Measurements from ENCODE around the gene KIF23. TPM values are rescaled to one million over a fixed set of nuclear protein-coding genes. Genes with fewer than 3 reads are reported as not detected.

The KIF23 gene
- total RNA-seq, 1 experiment from 2014 or later, result 74.2 TPM

- Histone ChIP-seq H3K4me3 (ENCODE audit: low read depth, low read length) (no peak overlapping the region), H3K9me3 (no peaks in the 10 kb centered on the region), H3K4me1 (no peaks in the 10 kb centered on the region), H3K27me3 (replicated peaks; ENCODE audit: control insufficient read depth, insufficient read depth, low read length) (no peaks in the 10 kb centered on the region), H3K36me3 (ENCODE audit: control insufficient read depth, insufficient read depth, low read length) (no peaks in the 10 kb centered on the region)
- no peaks in the 10 kb centered on the region for H3K36me3 Mint-ChIP-seq (ENCODE audit: insufficient read depth, unreplicated experiment)
- ChIA-PET CTCF (no interaction called here), POLR2A (no interaction called here)
- H3K27me3 Mint-ChIP-seq (ENCODE audit: insufficient read depth, unreplicated experiment), result no peaks in the 10 kb centered on the region
- H3K4me3 Mint-ChIP-seq (ENCODE audit: unreplicated experiment), result no peak overlapping the region
- TF ChIP-seq CTCF (IDR thresholded peaks at IDR 0.05; ENCODE audit: insufficient read depth in 1 of 2, low read depth in 1 of 2, low read length in 1 of 2, severe bottlenecking in 1 of 2, unreplicated experiment in 1 of 2), result no peak
- no peak for DNase-seq
- H3K27ac Mint-ChIP-seq (ENCODE audit: unreplicated experiment), result no peak overlapping the region
- peaks cover 12% of the 10 kb centered on the region for H3K4me1 Mint-ChIP-seq (ENCODE audit: low read depth, unreplicated experiment)
- BruUV-seq (replicated peaks), result no TSS peak
- H3K9me3 Mint-ChIP-seq (ENCODE audit: unreplicated experiment), result no peaks in the 10 kb centered on the region
- intact Hi-C loops (cut with micrococcal nuclease; ENCODE audit: unreplicated experiment), result no loop called here
These were observed 81.9 kb downstream of the KIF23 start for GRCh38 chr15:69496001-69496400.

DNA sequence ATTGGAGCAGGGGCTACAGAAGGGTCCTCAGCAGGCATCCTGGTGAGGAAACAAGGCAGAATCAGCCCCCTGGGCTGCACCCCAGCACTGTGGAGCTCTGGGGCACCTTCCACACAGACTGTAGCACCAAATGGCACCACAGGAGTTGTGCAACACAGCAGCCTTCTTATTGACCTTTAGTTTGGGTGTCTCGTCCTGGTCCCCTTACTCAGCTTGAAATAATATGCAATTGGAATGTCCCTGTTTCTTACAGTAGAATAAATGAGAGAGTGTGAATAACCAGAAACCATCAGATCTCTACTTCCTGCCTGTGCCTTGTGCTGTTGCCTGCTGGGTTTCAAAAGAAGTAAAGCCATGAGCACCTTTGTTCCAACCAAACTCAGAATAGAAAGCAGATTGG lies 82.9 kb downstream of the KIF23 start:
- Histone ChIP-seq H3K9me3 (no peaks in the 10 kb centered on the region), H3K36me3 (ENCODE audit: control insufficient read depth, insufficient read depth, low read length) (no peaks in the 10 kb centered on the region), H3K4me1 (no peaks in the 10 kb centered on the region), H3K27me3 (replicated peaks; ENCODE audit: control insufficient read depth, insufficient read depth, low read length) (no peaks in the 10 kb centered on the region), H3K4me3 (ENCODE audit: low read depth, low read length) (no peak overlapping the region)
- Mint-ChIP-seq H3K36me3 (ENCODE audit: insufficient read depth, unreplicated experiment) (no peaks in the 10 kb centered on the region), H3K4me1 (ENCODE audit: low read depth, unreplicated experiment) (peaks cover 12% of the 10 kb centered on the region), H3K27me3 (ENCODE audit: insufficient read depth, unreplicated experiment) (no peaks in the 10 kb centered on the region), H3K27ac (ENCODE audit: unreplicated experiment) (no peak overlapping the region), H3K4me3 (ENCODE audit: unreplicated experiment) (no peak overlapping the region), H3K9me3 (ENCODE audit: unreplicated experiment) (no peaks in the 10 kb centered on the region)
- TF ChIP-seq CTCF (IDR thresholded peaks at IDR 0.05; ENCODE audit: insufficient read depth in 1 of 2, low read depth in 1 of 2, low read length in 1 of 2, severe bottlenecking in 1 of 2, unreplicated experiment in 1 of 2), result no peak
- POLR2A ChIA-PET, result no interaction called here
- DNase-seq, result no peak
- no TSS peak for BruUV-seq (replicated peaks)
- intact Hi-C loops (cut with micrococcal nuclease; ENCODE audit: unreplicated experiment), result no loop called here
- CTCF ChIA-PET, result no interaction called here

- CTCF ChIA-PET, result no interaction called here
- intact Hi-C loops (cut with micrococcal nuclease; ENCODE audit: unreplicated experiment), result no loop called here
These were observed 83.5 kb downstream of the KIF23 start for GRCh38 chr15:69497667-69498066.

More at GRCh38 chr15:69497667-69498066, 83.5 kb downstream of the KIF23 start:
- H3K27me3 Mint-ChIP-seq (ENCODE audit: insufficient read depth, unreplicated experiment), result no peaks in the 10 kb centered on the region
- POLR2A ChIA-PET, result no interaction called here
- DNase-seq, result no peak
- H3K4me3 ChIP-seq (ENCODE audit: low read depth, low read length), result no peak overlapping the region
- H3K9me3 Mint-ChIP-seq (ENCODE audit: unreplicated experiment), result no peaks in the 10 kb centered on the region
- no peaks in the 10 kb centered on the region for H3K9me3 ChIP-seq
- no TSS peak for BruUV-seq (replicated peaks)
- H3K4me1 Mint-ChIP-seq (ENCODE audit: low read depth, unreplicated experiment), result peaks cover 12% of the 10 kb centered on the region
- no peaks in the 10 kb centered on the region for H3K36me3 ChIP-seq (ENCODE audit: control insufficient read depth, insufficient read depth, low read length)
- TF ChIP-seq CTCF (IDR thresholded peaks at IDR 0.05; ENCODE audit: insufficient read depth in 1 of 2, low read depth in 1 of 2, low read length in 1 of 2, severe bottlenecking in 1 of 2, unreplicated experiment in 1 of 2), result no peak
- no peaks in the 10 kb centered on the region for H3K27me3 ChIP-seq (replicated peaks; ENCODE audit: control insufficient read depth, insufficient read depth, low read length)
- no peaks in the 10 kb centered on the region for H3K4me1 ChIP-seq
- no peaks in the 10 kb centered on the region for H3K36me3 Mint-ChIP-seq (ENCODE audit: insufficient read depth, unreplicated experiment)
- H3K27ac Mint-ChIP-seq (ENCODE audit: unreplicated experiment), result no peak overlapping the region
- H3K4me3 Mint-ChIP-seq (ENCODE audit: unreplicated experiment), result no peak overlapping the region

Other genes starting within 250 kb of the KIF23 start
- 3.4 and 5.4 TPM in 2 replicates for gene PAQR5, start 115.4 kb upstream of the KIF23 start, total RNA-seq (2022)
- 1,587 and 1,689 TPM in 2 replicates for gene RPLP1, start 38.5 kb downstream of the KIF23 start, total RNA-seq (2022)

All from Caco-2 (cell line).